ENCODE results near the gene IQCH.
"Not testable (repeated sequence)": the region's sequence is repeated elsewhere in the genome, so short reads cannot be mapped to it uniquely, and the experiment has no call there.

The IQCH gene

GRCh38 chr15:67274236-67274635 lies 19.6 kb downstream of the IQCH start:
- no peak for DNase-seq (ENCODE audit: extremely low read depth, insufficient read length)
- Histone ChIP-seq H3K27me3 (replicated peaks; ENCODE audit: control insufficient read depth, insufficient read depth, low read length) (no peaks in the 10 kb centered on the region), H3K4me3 (replicated peaks; ENCODE audit: low read depth, low read length) (no peak overlapping the region), H3K36me3 (ENCODE audit: control insufficient read depth, insufficient read depth, low read length) (no peaks in the 10 kb centered on the region)
- TF ChIP-seq CTCF (IDR thresholded peaks at IDR 0.05; ENCODE audit: insufficient read depth, low read length, poor library complexity, severe bottlenecking), result no peak

- no peak for DNase-seq (ENCODE audit: extremely low read depth, insufficient read length)
- no peak for TF ChIP-seq CTCF (IDR thresholded peaks at IDR 0.05; ENCODE audit: insufficient read depth, low read length, poor library complexity, severe bottlenecking)
- Histone ChIP-seq H3K36me3 (ENCODE audit: control insufficient read depth, insufficient read depth, low read length) (no peaks in the 10 kb centered on the region), H3K4me3 (replicated peaks; ENCODE audit: low read depth, low read length) (no peak overlapping the region), H3K27me3 (replicated peaks; ENCODE audit: control insufficient read depth, insufficient read depth, low read length) (no peaks in the 10 kb centered on the region)
Measured at GRCh38 chr15:67276666-67277065, 22.1 kb downstream of the IQCH start.

GRCh38 chr15:67280217-67280616 lies 25.6 kb downstream of the IQCH start:
- Histone ChIP-seq H3K36me3 (ENCODE audit: control insufficient read depth, insufficient read depth, low read length) (no peaks in the 10 kb centered on the region), H3K27me3 (replicated peaks; ENCODE audit: control insufficient read depth, insufficient read depth, low read length) (no peaks in the 10 kb centered on the region), H3K4me3 (replicated peaks; ENCODE audit: low read depth, low read length) (no peak overlapping the region)
- TF ChIP-seq CTCF (IDR thresholded peaks at IDR 0.05; ENCODE audit: insufficient read depth, low read length, poor library complexity, severe bottlenecking), result no peak
- DNase-seq (ENCODE audit: extremely low read depth, insufficient read length), result no peak

GRCh38 chr15:67281714-67282113 lies 27.1 kb downstream of the IQCH start:
- no peak for TF ChIP-seq CTCF (IDR thresholded peaks at IDR 0.05; ENCODE audit: insufficient read depth, low read length, poor library complexity, severe bottlenecking)
- H3K36me3 ChIP-seq (ENCODE audit: control insufficient read depth, insufficient read depth, low read length), result no peaks in the 10 kb centered on the region
- no peak overlapping the region for H3K4me3 ChIP-seq (replicated peaks; ENCODE audit: low read depth, low read length)
- no peak for DNase-seq (ENCODE audit: extremely low read depth, insufficient read length)
- no peaks in the 10 kb centered on the region for H3K27me3 ChIP-seq (replicated peaks; ENCODE audit: control insufficient read depth, insufficient read depth, low read length)

- not testable (repeated sequence) for H3K36me3 ChIP-seq (ENCODE audit: control insufficient read depth, insufficient read depth, low read length); H3K27me3 ChIP-seq (replicated peaks; ENCODE audit: control insufficient read depth, insufficient read depth, low read length); H3K4me3 ChIP-seq (replicated peaks; ENCODE audit: low read depth, low read length); DNase-seq (ENCODE audit: extremely low read depth, insufficient read length)
Measured at GRCh38 chr15:67285625-67286024, 31.0 kb downstream of the IQCH start.

GRCh38 chr15:67286400-67286799 lies 31.8 kb downstream of the IQCH start:
- not testable (repeated sequence) for DNase-seq (ENCODE audit: extremely low read depth, insufficient read length); H3K27me3 ChIP-seq (replicated peaks; ENCODE audit: control insufficient read depth, insufficient read depth, low read length); H3K36me3 ChIP-seq (ENCODE audit: control insufficient read depth, insufficient read depth, low read length); H3K4me3 ChIP-seq (replicated peaks; ENCODE audit: low read depth, low read length)

GRCh38 chr15:67290319-67290718 lies 35.7 kb downstream of the IQCH start:
- no peak for DNase-seq (ENCODE audit: extremely low read depth, insufficient read length)
- Histone ChIP-seq H3K36me3 (ENCODE audit: control insufficient read depth, insufficient read depth, low read length) (no peaks in the 10 kb centered on the region), H3K27me3 (replicated peaks; ENCODE audit: control insufficient read depth, insufficient read depth, low read length) (no peaks in the 10 kb centered on the region), H3K4me3 (replicated peaks; ENCODE audit: low read depth, low read length) (no peak overlapping the region)
- no peak for TF ChIP-seq CTCF (IDR thresholded peaks at IDR 0.05; ENCODE audit: insufficient read depth, low read length, poor library complexity, severe bottlenecking)
